NCI-H2081 treated with DMSO at 0.1 percent for 48 hours (cell line): ENCODE data around the gene ATRNL1.
"Not testable (repeated sequence)": the region's sequence is repeated elsewhere in the genome, so short reads cannot be mapped to it uniquely, and the experiment has no call there.

Experiments used
- DNase-seq: peaks from one replicate; lab custom pipeline; 2025; lab: John Stamatoyannopoulos, UW

Gene ATRNL1

DNA sequence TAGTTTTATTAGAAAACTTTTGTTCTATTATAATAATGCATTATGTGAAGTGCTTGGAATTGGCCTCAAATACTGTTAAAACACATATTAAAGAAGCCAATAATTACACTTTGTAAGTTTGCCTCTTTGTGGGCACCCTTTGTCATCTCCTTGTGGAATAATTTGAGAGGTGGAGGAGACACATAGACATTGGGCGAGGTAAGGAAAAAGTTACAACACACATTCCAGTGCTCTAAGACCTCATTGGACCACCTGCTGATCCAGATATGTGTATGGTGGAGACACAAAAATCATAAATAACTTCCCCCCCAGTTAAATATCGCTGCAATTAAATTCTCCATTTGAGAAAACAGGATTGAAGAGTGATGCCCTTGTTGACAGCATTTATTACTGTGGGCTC is 668.0 kb downstream of the ATRNL1 start:
- DNase-seq: no peak

DNA sequence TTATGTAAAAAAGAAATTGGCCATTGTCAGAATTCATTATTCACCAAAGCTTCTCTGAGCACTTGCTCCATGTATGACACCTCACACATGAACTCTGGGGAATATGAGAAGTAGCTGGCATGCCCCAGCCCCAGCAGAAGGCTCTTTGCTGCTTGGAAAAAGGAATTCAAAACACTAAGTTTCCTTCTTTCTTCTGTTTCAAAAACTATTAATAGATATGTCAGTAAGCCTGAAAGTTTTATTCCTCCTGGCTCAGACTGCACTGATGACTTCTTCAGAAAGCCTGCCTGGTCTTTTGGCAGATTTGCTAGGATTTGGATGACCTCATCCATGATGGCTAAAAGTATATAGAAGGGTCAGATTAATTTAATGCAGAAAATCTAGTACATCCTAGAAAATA is 668.9 kb downstream of the ATRNL1 start:
- no peak for DNase-seq

DNA sequence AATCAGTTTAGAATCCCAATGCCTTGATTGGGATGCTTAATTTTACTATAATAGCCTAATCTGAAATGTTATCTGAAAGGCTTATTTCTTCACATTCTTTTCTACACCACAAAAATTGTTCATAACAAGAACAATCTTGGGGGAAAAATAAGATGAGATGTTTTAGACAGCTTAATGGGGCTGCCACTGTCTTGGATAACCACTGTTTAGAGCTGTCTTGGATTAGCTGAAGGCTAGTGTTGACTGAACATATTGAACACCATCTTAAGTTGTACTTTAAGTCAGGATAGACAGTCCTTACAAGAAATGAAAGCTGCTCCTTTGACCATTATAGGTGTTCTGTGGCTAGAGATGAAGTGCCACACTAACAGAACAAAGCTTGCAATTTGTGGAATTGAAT is 678.6 kb downstream of the ATRNL1 start:
- no peak for DNase-seq

DNA sequence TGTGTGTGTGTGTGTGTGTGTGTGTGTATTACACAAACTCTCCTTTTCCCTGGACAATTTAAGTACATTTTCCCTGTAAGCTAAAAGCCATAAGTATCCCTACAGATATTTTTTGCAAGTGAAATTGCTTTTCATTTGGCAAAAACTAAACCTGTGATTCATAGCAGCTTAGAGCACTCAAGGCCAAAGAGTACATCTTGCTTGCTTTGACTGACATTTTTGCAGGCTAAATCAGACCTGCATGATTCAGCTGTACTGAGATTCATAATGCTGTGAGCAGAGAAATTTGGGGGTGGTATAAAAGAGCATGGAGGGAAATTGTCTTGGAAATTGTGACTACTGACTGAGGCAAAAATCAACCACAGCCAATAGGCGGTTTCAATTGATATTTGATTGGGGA is 679.4 kb downstream of the ATRNL1 start:
- no peak for DNase-seq

DNA sequence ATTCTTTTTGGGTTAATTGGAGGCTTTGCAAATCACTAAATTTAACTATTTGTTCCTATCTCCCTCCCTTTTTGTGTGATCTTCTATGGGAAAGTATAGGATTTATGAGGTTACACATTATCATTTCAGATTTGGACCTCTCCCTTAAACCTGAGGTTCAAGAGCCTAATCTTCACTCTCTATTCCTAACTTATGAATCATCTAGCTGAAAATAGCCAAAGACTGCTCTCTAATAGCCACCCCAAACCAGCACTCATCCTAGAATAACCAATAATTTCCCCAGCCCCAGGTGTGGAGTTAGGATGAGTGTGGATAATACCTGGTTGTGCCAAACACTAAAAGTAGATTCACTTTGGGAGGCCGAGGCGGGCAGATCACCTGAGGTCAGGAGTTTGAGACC is 680.7 kb downstream of the ATRNL1 start:
- DNase-seq: no peak

DNA sequence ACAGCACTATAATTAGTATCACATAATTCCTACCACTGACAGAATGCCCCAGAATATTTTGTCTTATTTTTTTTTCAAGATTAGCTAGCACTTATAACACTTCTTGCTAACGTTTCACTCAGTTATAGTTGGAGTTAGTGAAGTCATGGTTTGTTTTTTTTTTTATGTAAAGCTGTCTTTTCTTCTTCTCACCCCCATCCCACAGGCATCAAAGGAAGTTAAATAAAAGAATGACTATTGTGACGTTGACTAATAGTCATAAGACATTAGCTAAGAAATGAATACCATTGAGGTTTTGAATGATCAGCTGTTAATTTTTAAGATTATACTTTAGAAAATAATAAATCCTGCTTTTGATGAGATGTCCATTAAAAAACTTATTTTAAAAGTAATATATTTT is 681.6 kb downstream of the ATRNL1 start:
- no peak for DNase-seq

DNA sequence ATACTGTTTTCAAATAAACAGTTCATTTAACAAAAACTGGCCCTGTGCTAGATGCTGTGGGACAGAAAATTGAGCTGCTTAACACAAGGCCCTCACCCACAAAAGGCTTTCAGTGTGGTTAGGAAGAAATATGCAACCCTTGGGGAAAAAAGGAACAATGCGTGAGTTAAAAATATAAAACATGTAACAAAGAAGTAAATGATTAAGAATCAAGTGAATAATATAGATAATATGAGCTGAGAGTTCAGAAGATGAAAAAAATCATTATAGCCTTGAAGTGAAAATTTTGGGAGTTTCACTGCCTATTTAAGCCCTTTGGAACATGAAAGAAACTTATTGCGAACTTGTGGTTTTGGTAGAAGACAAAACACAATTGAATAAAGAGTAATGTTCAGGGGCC is 684.5 kb downstream of the ATRNL1 start:
- DNase-seq: no peak

DNA sequence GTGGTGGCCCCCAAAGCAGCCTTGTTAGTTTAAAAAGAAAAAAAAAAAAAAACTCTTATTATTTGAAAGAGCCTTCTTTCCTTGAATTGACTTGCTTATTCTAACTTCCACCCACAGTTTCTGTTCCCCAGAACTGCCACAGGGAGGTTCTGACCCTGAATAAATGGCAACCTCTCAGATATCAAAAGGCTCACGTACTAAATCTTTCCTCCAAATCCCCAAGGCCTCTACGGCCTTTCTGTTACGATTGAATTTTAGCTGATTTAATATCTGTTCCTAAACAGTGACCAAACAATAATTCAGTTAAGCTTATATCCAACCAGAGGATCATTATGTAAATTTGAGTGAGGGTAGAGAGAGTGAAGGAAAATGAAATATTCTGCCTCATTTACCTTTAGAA is 697.1 kb downstream of the ATRNL1 start:
- no peak for DNase-seq

DNA sequence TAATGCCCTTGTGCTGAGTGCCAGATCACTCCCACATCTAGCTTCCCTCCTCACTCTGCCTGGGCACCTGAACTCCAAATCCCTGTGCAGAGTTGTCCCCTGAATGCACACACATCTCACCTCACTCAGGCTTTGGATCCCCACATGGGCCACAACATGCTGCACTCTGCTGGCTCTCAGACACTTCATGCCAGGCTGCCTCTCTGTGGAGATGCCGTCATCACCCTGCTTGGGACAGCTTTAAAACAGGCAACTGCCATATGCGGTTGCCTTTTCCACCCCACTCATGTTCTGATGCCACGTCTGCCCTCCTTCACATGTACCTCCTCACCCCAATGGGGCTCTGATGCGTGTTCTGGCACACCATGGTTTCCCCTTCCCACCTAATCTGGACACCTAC is 702.8 kb downstream of the ATRNL1 start:
- no peak for DNase-seq

DNA sequence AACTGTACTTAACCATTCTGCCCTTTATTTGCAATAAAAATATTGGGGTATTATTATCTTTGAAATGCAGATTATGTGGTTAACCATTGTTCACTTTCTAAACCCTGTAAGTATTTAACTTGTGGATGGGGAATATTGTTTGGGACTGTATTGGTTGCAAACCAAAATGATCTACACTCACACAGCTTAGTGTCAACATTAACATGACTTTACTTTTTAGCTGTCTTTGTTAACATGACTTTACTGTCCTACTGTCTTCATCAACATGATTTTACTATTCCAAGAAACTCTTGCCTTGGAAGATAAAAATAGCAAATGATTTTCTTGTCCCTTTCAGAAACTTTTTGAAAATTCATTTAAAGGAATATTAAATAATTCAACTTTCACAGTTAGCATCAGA is 708.3 kb downstream of the ATRNL1 start:
- DNase-seq: no peak

DNA sequence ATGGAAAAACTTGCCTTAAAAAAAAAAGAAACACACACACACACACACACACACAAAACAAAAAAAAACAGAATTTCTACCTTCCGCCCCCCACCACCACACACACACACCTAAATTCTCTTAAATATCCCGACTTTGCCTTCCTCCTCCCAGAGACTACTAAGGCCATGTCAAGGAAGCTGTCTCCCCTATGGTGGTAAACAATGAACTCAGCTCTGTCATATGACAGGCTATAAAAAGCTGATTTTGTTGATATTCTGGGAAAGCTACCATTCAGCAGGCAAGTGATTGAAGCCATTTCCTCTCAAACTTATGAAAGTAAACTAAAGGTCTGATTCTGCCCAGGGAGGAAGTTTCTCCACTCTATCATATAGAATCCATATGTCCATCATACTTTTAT is 708.8 kb downstream of the ATRNL1 start:
- DNase-seq: no peak

DNA sequence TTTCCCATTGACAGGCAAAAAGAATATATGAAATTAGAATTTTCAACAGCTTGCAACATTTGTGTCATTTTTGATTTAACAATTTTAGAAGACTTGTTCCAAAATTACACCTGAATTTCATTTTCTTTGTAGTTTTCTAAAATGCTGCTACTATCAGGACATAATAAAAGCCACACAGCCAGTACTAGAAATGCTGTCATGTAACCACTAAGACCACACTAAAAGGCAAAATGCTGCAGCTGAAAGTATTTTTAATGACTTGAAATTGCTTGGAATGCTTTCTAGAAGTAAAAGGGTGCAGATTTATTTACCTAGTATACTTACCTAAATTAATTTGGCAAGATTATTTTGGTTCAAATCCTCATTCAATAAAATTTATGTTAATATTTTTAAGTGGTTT is 709.7 kb downstream of the ATRNL1 start:
- DNase-seq: no peak

DNA sequence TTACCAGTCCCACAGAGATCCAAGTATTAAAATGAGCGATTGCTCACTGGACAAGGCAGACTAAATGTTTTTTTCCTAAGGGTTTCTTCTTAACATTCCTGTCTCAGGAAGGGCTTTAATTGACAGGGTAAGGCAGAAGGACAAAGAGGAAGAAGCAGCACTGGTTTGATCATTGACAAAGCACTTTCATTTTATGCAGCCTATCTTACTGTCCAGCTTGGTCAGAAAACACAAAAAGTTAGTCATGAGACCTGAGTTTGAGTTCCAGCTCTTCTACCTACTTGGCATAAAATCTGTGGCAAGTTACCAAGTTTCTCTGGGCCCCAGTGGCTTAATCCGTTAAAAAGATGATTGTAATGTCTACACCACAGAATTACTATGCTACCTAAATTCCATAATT is 721.4 kb downstream of the ATRNL1 start:
- no peak for DNase-seq

DNA sequence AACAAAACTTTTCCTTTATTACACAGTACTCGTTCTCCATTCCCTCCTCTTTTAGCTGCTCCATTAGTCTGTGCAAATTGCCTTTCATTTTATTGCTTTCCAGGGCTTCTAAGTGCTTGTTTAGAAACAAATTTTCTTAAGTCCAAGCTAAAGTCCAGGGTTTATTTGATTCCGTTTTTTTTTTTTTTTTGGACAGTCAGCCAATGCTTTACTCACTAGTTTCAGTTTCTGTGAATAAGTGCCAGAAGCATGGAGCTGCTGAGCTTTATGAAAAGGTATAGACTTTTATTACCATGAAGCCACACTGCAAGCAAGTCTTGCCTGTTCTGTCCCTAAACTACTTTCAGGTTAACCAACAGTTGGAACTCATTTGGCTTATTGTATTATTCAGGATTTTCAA is 724.8 kb downstream of the ATRNL1 start:
- DNase-seq: no peak

DNA sequence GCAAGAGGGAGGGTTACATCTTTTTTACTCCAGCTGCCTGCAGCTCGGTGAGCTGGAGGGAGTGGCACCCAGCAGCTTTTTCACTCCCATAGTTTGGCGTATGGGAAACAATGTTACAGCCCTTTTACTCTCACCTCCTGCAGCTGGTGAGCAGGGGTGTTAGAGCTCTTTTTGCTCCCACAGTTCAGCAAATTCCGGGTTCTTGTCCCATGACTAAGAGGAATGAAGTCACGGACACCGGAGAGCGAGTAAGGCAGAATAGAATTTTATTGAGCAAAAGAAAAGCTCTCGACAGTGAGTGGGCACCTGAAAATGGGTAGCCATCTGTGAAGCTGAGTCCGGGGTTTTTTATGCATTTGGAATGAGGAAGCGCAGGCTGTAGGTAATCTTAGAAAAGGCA is 733.2 kb downstream of the ATRNL1 start:
- no peak for DNase-seq

DNA sequence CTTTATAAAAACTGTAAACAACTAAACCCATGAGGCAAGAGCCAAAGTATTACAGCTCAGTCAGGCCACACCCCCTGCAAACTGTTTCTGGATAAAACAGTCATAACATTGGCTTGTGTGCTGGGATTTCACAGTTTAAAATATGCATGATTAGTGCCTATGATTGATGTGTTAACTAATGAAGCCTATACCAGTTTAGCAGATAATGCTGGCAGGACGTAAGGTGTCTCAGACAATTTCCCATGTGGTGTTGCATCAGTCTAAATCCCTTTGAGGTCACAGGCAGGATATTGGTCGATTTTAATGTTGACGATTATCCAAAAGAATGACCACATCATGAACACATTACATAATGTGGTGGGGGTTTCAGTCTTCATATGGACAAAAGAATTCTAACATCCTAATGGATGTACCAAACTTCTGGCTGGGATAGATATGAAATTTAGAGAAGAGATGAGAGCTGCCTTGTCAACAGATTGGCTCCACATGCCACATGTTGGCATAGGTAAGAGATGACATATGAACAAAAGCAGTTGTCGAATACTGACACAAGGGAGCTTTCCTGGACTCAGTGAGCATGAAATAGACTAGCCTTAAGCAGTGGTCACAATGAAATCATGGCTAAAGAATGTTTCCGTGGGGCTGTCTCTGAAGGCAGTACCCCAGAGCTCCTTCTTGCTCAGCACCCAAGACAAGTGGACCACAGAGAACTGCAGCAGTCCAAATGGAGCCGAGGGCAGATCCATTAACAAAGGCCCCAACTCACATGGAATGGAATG is 734.3 kb downstream of the ATRNL1 start:
- no peak for DNase-seq

DNA sequence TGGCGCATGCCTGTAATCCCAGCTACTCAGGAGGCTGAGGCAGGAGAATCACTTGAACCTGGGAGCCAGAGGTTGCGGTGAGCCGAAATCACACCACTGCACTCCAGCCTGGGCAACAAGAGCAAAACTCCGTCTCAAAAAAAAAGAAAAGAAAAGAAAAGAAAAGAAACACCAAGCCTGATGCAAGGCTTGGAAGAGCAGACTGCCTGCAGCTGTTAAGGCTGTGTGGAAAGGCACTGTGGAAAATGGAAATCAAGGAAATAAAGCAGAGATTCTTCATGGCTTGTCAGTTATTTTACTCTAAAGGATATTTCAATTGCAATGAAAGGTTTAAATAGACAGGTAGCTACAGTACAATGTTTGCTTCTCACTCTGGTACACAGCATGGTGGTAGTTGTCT is 735.0 kb downstream of the ATRNL1 start:
- not testable (repeated sequence) for DNase-seq

DNA sequence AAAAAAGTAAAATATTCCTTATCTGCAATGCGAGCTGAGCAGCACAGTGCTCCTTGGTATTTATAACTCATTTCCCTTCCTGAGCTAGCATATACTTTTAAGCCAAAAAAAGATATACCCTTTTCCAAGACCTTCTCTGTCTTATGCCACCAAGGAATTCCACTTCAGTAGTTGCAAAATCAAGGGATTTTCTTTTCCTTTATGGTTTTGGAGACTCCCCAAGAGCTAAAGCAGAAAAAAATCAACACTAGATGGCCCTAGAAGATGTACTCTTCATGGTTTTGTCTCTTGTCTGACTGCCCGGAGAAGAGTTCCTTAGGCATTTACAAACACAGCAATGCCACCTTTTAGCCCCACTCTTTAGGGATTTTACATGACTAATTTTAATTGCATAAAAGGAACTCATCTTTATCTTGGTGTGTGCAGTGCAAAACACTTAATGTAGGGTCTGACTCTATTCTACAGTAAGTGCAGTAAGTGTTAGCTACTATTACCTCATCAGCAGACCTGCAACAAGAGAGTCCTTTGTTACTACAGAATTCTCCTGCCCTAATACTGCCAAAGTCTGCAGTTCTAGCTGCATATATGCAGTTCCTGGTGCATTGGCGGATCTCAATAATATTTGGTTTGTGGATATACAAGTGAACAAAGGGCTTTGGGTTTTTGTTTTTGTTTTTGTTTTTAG is 736.5 kb downstream of the ATRNL1 start:
- no peak for DNase-seq

DNA sequence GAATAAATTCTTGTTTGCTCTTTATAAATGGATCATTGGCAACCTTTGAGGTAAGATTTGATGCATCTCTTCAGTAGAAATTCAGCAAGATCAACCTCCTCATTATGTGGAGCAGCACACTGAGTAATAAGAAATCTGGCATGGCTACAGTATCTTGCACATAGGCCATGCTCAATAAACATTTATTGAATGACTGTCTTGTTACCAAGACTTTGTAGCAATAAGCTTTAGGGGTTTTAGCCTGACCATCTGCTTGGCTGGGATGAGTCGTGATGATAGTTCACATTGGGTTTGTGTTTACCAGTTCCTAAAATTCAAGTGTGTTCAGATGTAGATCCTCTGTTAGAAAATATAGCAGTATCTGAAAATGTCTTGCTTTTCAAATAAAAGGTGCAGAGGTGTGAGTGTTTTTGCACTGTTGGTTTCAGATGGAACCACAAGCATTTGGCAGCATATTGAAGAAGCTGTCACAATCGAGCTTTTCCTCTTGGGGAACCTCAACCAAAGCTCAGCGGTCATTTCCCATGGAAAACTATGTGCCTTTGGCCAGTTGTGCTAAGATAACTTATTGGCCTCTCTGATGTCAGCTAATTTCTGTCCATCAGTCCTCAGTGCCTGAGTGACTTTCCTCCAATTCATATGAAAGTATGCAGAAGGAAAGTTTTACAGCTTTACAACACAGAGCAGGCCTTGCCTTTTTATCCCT is 737.3 kb downstream of the ATRNL1 start:
- DNase-seq: no peak

DNA sequence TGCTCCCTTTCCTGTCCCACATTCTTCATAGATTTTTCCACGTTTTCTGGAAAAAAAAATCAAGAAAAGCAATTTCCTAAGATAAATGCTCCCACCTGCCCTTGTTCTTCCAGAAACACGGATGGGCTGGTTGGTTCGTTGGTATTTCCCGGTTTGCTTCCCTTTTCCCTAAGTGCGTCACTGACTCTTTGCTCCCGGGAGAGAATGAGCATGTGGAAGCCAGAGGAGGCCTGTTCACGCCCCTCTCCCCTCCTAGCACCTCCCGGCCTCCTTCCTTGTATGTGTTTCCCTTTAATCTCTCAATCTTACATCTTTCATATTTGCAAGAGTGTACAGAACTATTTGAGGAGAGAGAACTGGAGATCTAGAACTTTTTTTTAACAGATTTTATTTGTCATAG is 737.9 kb downstream of the ATRNL1 start:
- DNase-seq: no peak

DNA sequence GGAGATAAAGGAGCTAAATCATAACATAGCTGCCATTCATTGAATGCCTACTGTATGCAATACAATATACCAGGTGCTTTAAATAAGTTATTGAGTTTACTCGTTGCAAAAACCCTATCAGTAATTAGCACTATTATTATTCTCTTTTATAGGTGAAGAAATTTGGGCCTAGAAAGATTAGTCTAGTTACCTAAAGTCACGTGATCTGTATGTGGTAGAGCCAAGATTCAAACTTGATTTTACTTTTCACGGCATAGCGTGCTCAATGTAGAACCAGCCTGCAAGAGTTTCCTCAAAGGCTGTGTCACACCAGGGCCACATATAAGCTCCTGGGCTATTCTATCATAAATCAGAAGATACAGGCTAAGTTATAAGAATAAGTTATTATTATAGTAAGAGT is 740.0 kb downstream of the ATRNL1 start:
- no peak for DNase-seq

DNA sequence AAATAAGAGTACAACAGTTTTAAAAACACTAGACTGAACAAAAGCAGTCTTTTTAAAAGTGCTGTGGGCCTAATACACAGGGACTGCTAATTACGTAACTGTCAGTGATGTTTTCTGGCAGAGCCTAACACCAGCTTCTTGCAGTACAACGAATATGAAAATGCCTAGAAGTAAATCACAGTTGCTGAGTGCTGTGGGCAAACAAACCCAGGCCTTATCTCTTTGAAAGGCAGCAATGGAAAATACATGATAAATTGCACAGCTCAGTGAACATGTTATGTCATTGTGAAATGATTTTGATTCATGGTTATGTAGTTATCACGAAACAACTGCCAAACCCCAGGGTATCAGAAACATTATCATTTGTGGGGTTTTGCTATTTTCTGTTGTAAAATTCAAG is 751.4 kb downstream of the ATRNL1 start:
- no peak for DNase-seq

DNA sequence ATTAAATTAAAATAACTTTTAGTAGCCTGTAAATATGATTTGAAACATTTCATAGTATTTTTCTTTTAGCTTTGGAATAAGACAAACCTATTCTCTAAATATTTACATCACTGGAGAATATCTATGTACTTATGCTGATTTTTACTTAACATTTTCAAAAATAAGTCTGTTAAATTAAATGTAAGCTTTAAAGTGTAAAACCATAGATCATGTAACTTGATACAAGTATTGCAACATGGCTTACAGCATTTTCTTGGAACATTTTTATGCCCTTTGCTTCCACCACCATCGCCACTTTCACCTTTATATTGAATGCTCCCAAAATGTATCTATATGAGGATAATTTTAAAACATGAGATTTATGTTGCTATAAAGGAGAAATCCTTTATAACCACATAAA is 752.8 kb downstream of the ATRNL1 start:
- DNase-seq: no peak
